OCI-LY7 (cell line): ENCODE measurements around the gene SETBP1. TPM values are rescaled to one million over a fixed set of nuclear protein-coding genes. Genes with fewer than 3 reads are reported as not detected.

Experiments used
- BruUV-seq: library from RNA; stranded (reverse); fragments of 400-500 nt; replicated peaks from 2 replicates; lab custom pipeline; 2021; lab: Mats Ljungman, UMichigan
- CTCF ChIA-PET: fragments of 300-600 bp; sonication (Branson Sonifier 250); formaldehyde crosslinking; loops from one replicate; lab custom pipeline; 2022; ENCODE audit warnings: antibody characterized with exemption; ENCODE audit not compliant: unreplicated experiment; lab: Charles Lee
- POLR2A ChIA-PET: fragments of 300-600 bp; sonication (Branson Sonifier 250); formaldehyde crosslinking; loops from one replicate; lab custom pipeline; 2022; ENCODE audit warnings: antibody characterized with exemption; lab: Charles Lee
- DNase-seq: peaks from one replicate; pipeline ENCODE4 v3.0.0-alpha.2; 2015; ENCODE audit warnings: low spot score
- H2AFZ ChIP-seq: fragments of 200-600 bp; sonication (generic), shearing (Covaris generic); 2 replicates; pipeline ENCODE4 v1.6.1; 2014; ENCODE audit warnings: mild to moderate bottlenecking, antibody characterized with exemption, low read length, moderate library complexity
- H3K27ac ChIP-seq: fragments of 200-600 bp; sonication (generic); 2 replicates; pipeline ENCODE4 v1.5.1; 2014; ENCODE audit warnings: mixed run types, low read depth, mild to moderate bottlenecking, moderate library complexity, low read length, inconsistent platforms; ENCODE audit not compliant: poor library complexity, severe bottlenecking
- H3K36me3 ChIP-seq: fragments of 200-600 bp; sonication (generic); 2 replicates; pipeline ENCODE4 v1.6.1; 2014; ENCODE audit warnings: mild to moderate bottlenecking, antibody characterized with exemption, low read length, moderate library complexity, mixed read lengths; ENCODE audit not compliant: insufficient read depth
- H3K4me1 ChIP-seq: fragments of 200-600 bp; sonication (generic); 2 replicates; pipeline ENCODE4 v1.5.1; 2014; ENCODE audit warnings: mild to moderate bottlenecking, low read length; ENCODE audit not compliant: insufficient read depth, poor library complexity, severe bottlenecking
- H3K4me2 ChIP-seq: fragments of 200-600 bp; sonication (generic); 2 replicates; pipeline ENCODE4 v1.6.1; 2014; ENCODE audit warnings: mild to moderate bottlenecking, low read length
- H3K4me3 ChIP-seq: fragments of 200-600 bp; sonication (generic); 2 replicates; pipeline ENCODE4 v1.5.1; 2014; ENCODE audit warnings: mild to moderate bottlenecking, low read depth, low read length; ENCODE audit not compliant: poor library complexity, severe bottlenecking
- H3K79me2 ChIP-seq: fragments of 200-600 bp; sonication (generic); 2 replicates; pipeline ENCODE4 v1.6.1; 2016; ENCODE audit warnings: low read depth, mild to moderate bottlenecking, low read length, moderate library complexity, mixed read lengths; ENCODE audit not compliant: insufficient read depth
- H3K9me2 ChIP-seq: fragments of 200-600 bp; sonication (generic); 2 replicates; pipeline ENCODE4 v1.6.1; 2016; ENCODE audit warnings: mild to moderate bottlenecking, low read length, mixed read lengths; ENCODE audit not compliant: insufficient read depth
- H3K9me3 ChIP-seq: fragments of 200-600 bp; sonication (generic); 2 replicates; pipeline ENCODE4 v1.6.1; 2014; ENCODE audit warnings: mild to moderate bottlenecking, mixed run types, low read length, mixed read lengths
- H4K20me1 ChIP-seq: fragments of 200-600 bp; sonication (generic); 2 replicates; pipeline ENCODE4 v1.6.1; 2014; ENCODE audit warnings: mild to moderate bottlenecking, antibody characterized with exemption, low read length, moderate library complexity, mixed read lengths; ENCODE audit not compliant: insufficient read depth
- CTCF ChIP-seq: fragments of 200-600 bp; sonication (generic); conservative IDR thresholded peaks from 2 replicates; pipeline ENCODE4 v1.5.1; 2014; ENCODE audit warnings: mild to moderate bottlenecking, antibody characterized with exemption, low read length, moderate library complexity, mixed read lengths
- EZH2phosphoT487 ChIP-seq: fragments of 200-600 bp; sonication (generic); IDR thresholded peaks from 2 replicates; pipeline ENCODE4 v1.6.1; 2018; ENCODE audit warnings: low read depth, borderline replicate concordance, mild to moderate bottlenecking, mixed run types, antibody characterized with exemption, low read length, moderate library complexity, mixed read lengths
- intact Hi-C: fragments of 100-400 bp; cut with micrococcal nuclease; formaldehyde crosslinking; loops from one replicate; pipeline ENCODE4 v1.10.0; 2022; ENCODE audit not compliant: unreplicated experiment
- total RNA-seq, 2 experiments: library from RNA; depleted of rRNA in 1 of 2; stranded (reverse); fragments of >200 nt in 1 of 2; shearing (Covaris generic) in 1 of 2; gene quantifications; 2 replicates each; pipeline ENCODE4 v1.2.3, GENCODE V29; 2014 to 2022

The SETBP1 gene
- total RNA-seq, 2 experiments from 2014 or later = 2.6 to 9.1 TPM

- peaks cover 14% of the 10 kb centered on the region for H3K4me1 ChIP-seq
- H4K20me1 ChIP-seq = no peaks in the 10 kb centered on the region
- no peaks in the 10 kb centered on the region for H3K36me3 ChIP-seq
- TF ChIP-seq EZH2phosphoT487 = no peak
- TF ChIP-seq CTCF = no peak
- no TSS peak for BruUV-seq
- ChIA-PET POLR2A (no interaction called here), CTCF (no interaction called here)
- H3K9me2 ChIP-seq = no peaks in the 10 kb centered on the region
- intact Hi-C loops = no loop called here
- no peak overlapping the region for H3K27ac ChIP-seq
- DNase-seq = no peak
- H3K4me3 ChIP-seq = no peak overlapping the region
- no peak overlapping the region for H3K4me2 ChIP-seq
- H3K79me2 ChIP-seq = no peaks in the 10 kb centered on the region
- H3K9me3 ChIP-seq = no peaks in the 10 kb centered on the region
- no peak overlapping the region for H2AFZ ChIP-seq
Measured at GRCh38 chr18:44744161-44745121, 63.8 kb downstream of the SETBP1 start.

DNA sequence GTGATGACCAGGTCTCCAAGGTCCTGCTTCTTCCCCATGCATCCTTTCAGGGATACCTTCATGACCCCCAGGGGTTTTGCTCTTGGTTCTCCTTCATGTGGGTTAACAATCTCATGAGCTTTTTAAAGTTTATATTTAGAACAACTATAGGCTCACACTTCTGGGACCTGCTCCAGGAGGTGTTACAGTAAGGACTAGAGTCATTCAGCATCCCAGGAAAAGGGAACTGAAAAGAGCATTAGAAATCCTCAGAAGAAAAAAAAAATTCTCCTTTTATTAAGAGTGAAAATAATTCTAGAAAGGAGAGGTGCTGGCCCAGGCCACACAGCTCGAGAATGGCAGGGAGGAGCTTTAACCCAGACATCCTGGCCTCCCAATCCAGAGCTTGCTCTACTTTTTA is 66.5 kb downstream of the SETBP1 start:
- H3K9me3 ChIP-seq = no peaks in the 10 kb centered on the region
- no peak overlapping the region for H2AFZ ChIP-seq
- no peaks in the 10 kb centered on the region for H4K20me1 ChIP-seq
- CTCF ChIA-PET = interaction anchor here (0.9 kb wide), 1 partner anchor 15 kb away, joined by 3 read pairs; no protein-coding TSS in a partner anchor
- BruUV-seq = no TSS peak
- DNase-seq = no peak
- no peak overlapping the region for H3K4me3 ChIP-seq
- H3K4me1 ChIP-seq = peaks cover 14% of the 10 kb centered on the region
- no peaks in the 10 kb centered on the region for H3K9me2 ChIP-seq
- H3K79me2 ChIP-seq = no peaks in the 10 kb centered on the region
- H3K4me2 ChIP-seq = no peak overlapping the region
- TF ChIP-seq EZH2phosphoT487 (no peak), CTCF (no peak)
- H3K27ac ChIP-seq = no peak overlapping the region
- intact Hi-C loops = no loop called here
- no peaks in the 10 kb centered on the region for H3K36me3 ChIP-seq
- POLR2A ChIA-PET = no interaction called here

GRCh38 chr18:44748582-44748981 is 67.9 kb downstream of the SETBP1 start:
- no peaks in the 10 kb centered on the region for H4K20me1 ChIP-seq
- no peak for TF ChIP-seq CTCF
- TF ChIP-seq EZH2phosphoT487 = no peak
- H3K9me2 ChIP-seq = no peaks in the 10 kb centered on the region
- peaks cover 5% of the 10 kb centered on the region for H3K4me1 ChIP-seq
- H3K4me2 ChIP-seq = no peak overlapping the region
- CTCF ChIA-PET = no interaction called here
- POLR2A ChIA-PET = no interaction called here
- no peaks in the 10 kb centered on the region for H3K36me3 ChIP-seq
- BruUV-seq = no TSS peak
- intact Hi-C loops = no loop called here
- no peak for DNase-seq
- no peak overlapping the region for H2AFZ ChIP-seq
- no peak overlapping the region for H3K4me3 ChIP-seq
- no peak overlapping the region for H3K27ac ChIP-seq
- H3K79me2 ChIP-seq = no peaks in the 10 kb centered on the region
- H3K9me3 ChIP-seq = no peaks in the 10 kb centered on the region
